Spleen (tissue), 11 donors: ENCODE results near the gene CDH15. TPM values are rescaled to one million over a fixed set of nuclear protein-coding genes. Genes with fewer than 3 reads are reported as not detected.
"Not testable (repeated sequence)": the region's sequence is repeated elsewhere in the genome, so short reads cannot be mapped to it uniquely, and the experiment has no call there.

Experiments
- DNase-seq: peaks from one replicate; pipeline ENCODE4 v3.0.0-alpha.2; 2020
- H3K27ac ChIP-seq, 8 donors: fragments of 200-600 bp; sonication (generic) in 7 of 8; 1 replicate in 4 of 8; 2 replicates in 4 of 8; pipeline versions ENCODE4 v1.5.0 to v1.8.0; 2016 to 2021; ENCODE audit warnings: inconsistent platforms in 4 of 8, mild to moderate bottlenecking in 4 of 8, moderate library complexity in 1 of 8
- H3K27me3 ChIP-seq, 7 donors: fragments of 200-600 bp; sonication (generic) in 6 of 7; replicated peaks in 1 of 7; 1 replicate in 4 of 7; 2 replicates in 3 of 7; pipeline versions ENCODE4 v1.5.0 to v1.8.0; 2016 to 2021; ENCODE audit warnings: inconsistent platforms in 3 of 7, mild to moderate bottlenecking in 1 of 7
- H3K36me3 ChIP-seq, 6 donors: fragments of 200-600 bp; sonication (generic) in 5 of 6; 1 replicate in 4 of 6; 2 replicates in 2 of 6; pipeline versions ENCODE4 v1.5.0 to v1.8.0; 2016 to 2021; ENCODE audit warnings: inconsistent platforms in 2 of 6
- H3K4me1 ChIP-seq, 6 donors: fragments of 200-600 bp; sonication (generic) in 5 of 6; 1 replicate in 3 of 6; 2 replicates in 3 of 6; pipeline versions ENCODE4 v1.5.0 to v1.8.0; 2016 to 2021; ENCODE audit warnings: inconsistent platforms in 3 of 6
- H3K4me3 ChIP-seq, 8 donors: fragments of 200-600 bp; sonication (generic) in 7 of 8; 1 replicate in 4 of 8; 2 replicates in 4 of 8; pipeline versions ENCODE4 v1.5.0 to v1.8.0; 2016 to 2021; ENCODE audit warnings: inconsistent platforms in 4 of 8, mild to moderate bottlenecking in 4 of 8, moderate library complexity in 2 of 8
- H3K9me3 ChIP-seq, 8 donors: fragments of 200-600 bp; sonication (generic) in 7 of 8; 1 replicate in 4 of 8; 2 replicates in 4 of 8; pipeline versions ENCODE4 v1.5.0 to v1.8.0; 2016 to 2021; ENCODE audit warnings: inconsistent platforms in 4 of 8
- POLR2A ChIP-seq, 3 donors: fragments of 450-650 bp; IDR thresholded peaks; one replicate each; pipeline ENCODE4 v1.5.1; 2017; ENCODE audit warnings: antibody characterized with exemption in 3 of 3, mild to moderate bottlenecking in 1 of 3
- POLR2AphosphoS5 ChIP-seq, 3 donors: sonication (generic); formaldehyde crosslinking; IDR thresholded peaks; one replicate each; pipeline ENCODE4 v1.5.1; 2017; ENCODE audit warnings: antibody characterized with exemption in 3 of 3
- WGBS, 5 donors: extraction: QIAGEN DNeasy Blood & Tissue Kit in 3 of 5; methylation state at CpG; one replicate each; pipeline versions ENCODE4 v1.1.5 to v1.1.7; 2013 to 2018; 5-methylcytosine and 5-hydroxymethylcytosine counted together
- intact Hi-C: fragments of 100-400 bp; cut with DNase I; formaldehyde crosslinking; loops from one replicate; pipeline ENCODE4 v1.15.0; 2023; ENCODE audit warnings: low total_unique reads
- polyA plus RNA-seq, 3 donors: library from polyadenylated mRNA; stranded (reverse); fragments of 200-250 nt; gene quantifications; one replicate each; pipeline ENCODE4 v1.2.1, GENCODE V29; 2013
- total RNA-seq, 7 donors: library from RNA; depleted of rRNA in 3 of 7; stranded (reverse); fragments of >200 nt in 3 of 7; fragmentation: NEBNext Ultra II Directional in 4 of 7; extraction: Animal tissue kit (Norgen Biotek cat#: 25700) in 4 of 7; gene quantifications; one replicate each; pipeline versions ENCODE4 v1.1.0 to v1.2.1, GENCODE V29; 2016 to 2021
- TF ChIP-seq, protein P1 (sequence below), 11 experiments: fragments of 200-600 bp in 7 of 11; fragments of 450-650 bp in 4 of 11; sonication (generic) in 4 of 11; IDR thresholded peaks in 8 of 11; conservative IDR thresholded peaks in 3 of 11; 1 replicate in 7 of 11; 2 replicates in 4 of 11; pipeline versions ENCODE4 v1.4.0 to v1.8.0; 2016 to 2021; ENCODE audit warnings: antibody characterized with exemption in 11 of 11, inconsistent platforms in 4 of 11, mild to moderate bottlenecking in 1 of 11
- donor health status: healthy with polysubstance abuse.
- donor health status: DM: no; HTN: no; CAD: no; lungs with moderate emphysema.
- donor health status: DM: no; HTN: no; CAD: no.
- donor health status: Bipolar disorder and iron deficiency.
- donor health status: healthy.
- donor health status: DM: no; HTN: no; CAD: no.
- donor health status: DM: yes; HTN: yes; CAD: no.

CDH15 gene
- total and polyA plus RNA-seq, 10 donors, result 0.14 to 7.4 (median 1.2) TPM

DNA sequence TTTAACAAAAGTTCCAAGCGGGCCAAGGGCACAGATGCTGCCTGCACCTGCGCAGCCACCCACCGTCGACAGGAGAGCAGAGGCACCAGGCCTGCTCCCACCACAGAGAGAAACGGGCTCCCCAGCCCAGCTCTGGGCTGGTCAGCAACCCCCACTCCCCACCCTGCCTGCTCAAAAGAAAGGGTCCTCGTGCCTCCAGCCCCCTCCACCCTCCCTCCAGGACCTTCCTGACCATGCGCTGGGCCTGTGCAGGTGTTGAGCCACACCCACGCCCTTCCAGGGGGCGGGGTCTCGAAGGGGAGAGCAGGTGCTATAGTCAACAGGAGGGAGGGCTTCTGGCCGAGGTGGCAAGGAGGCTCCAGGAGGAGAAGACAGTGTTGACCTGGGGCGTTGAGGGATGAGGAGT, 71.2 kb downstream of the CDH15 start:
- Histone ChIP-seq H3K27ac (no peak overlapping the region), H3K4me3 (no peak overlapping the region), H3K27me3 (peaks cover 0 to 10% (median 0%) of the 10 kb centered on the region in 7 donors), H3K9me3 (no peaks in the 10 kb centered on the region), H3K4me1 (peaks cover 4 to 34% (median 22%) of the 10 kb centered on the region in 6 donors), H3K36me3 (no peaks in the 10 kb centered on the region)
- WGBS, 5 donors, result 50 to 66% (median 55%) methylated on average over 12 of the region's 12 CpGs
- DNase-seq, result no peak
- TF ChIP-seq POLR2AphosphoS5 (IDR thresholded peaks at IDR 0.05) (no peak), POLR2A (IDR thresholded peaks at IDR 0.05) (no peak)
- TF ChIP-seq, protein P1, sequence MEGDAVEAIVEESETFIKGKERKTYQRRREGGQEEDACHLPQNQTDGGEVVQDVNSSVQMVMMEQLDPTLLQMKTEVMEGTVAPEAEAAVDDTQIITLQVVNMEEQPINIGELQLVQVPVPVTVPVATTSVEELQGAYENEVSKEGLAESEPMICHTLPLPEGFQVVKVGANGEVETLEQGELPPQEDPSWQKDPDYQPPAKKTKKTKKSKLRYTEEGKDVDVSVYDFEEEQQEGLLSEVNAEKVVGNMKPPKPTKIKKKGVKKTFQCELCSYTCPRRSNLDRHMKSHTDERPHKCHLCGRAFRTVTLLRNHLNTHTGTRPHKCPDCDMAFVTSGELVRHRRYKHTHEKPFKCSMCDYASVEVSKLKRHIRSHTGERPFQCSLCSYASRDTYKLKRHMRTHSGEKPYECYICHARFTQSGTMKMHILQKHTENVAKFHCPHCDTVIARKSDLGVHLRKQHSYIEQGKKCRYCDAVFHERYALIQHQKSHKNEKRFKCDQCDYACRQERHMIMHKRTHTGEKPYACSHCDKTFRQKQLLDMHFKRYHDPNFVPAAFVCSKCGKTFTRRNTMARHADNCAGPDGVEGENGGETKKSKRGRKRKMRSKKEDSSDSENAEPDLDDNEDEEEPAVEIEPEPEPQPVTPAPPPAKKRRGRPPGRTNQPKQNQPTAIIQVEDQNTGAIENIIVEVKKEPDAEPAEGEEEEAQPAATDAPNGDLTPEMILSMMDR (IDR thresholded peaks at IDR 0.05 in 8 of 11, conservative IDR thresholded peaks at IDR 0.05 in 3 of 11), result no peak
- intact Hi-C loops, result no loop called here

DNA sequence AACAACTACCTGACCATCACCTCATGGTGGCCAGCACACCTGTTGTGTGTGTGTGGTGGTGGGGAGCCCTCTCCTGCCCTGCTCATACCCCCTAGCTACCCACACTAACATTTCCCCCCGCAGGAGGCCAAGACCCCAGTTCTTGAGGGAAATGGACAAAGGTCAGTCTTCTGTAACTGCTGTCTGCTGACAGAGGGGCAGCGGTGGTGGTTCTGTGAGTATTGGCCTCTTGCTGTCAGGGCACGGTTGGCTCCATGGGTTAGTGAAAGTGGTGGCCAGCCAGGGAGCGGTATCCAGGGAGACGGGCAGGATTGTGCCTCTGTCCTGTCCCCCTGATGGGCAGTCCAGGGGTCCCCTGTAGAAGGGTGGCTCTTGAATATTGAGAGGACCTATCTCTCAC, 72.1 kb downstream of the CDH15 start:
- DNase-seq, result no peak
- 83 to 92% (median 88%) methylated on average over 4 to 5 of the region's 5 CpGs for WGBS, 5 donors
- intact Hi-C loops, result no loop called here

DNA sequence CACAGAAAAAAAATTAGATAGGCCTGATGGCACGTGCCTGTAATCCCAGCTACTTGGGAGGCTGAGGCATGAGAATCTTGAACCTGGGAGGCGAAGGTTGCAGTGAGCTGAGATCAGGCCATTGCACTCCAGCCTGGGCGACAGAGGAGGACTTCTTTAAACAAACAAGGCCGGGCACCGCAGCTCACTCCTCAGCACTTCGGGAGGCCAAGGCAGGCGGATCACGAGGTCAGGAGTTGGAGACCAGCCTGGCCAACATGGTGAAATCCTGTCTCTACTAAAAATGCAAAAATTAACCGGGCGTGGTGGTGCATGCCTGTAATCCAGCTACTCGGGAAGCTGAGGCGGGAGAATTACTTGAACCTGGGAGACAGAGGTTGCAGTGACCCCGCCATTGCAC, 72.7 kb downstream of the CDH15 start:
- H3K36me3 ChIP-seq, DNase-seq, H3K4me3 ChIP-seq, intact Hi-C loops, H3K27ac ChIP-seq: not testable (repeated sequence)
- 74 to 88% (median 84%) methylated on average over 13 of the region's 13 CpGs for WGBS, 5 donors
- H3K9me3 ChIP-seq, result peaks cover 0 to 12% (median 5%) of the 10 kb centered on the region in 8 donors
- peaks cover 4 to 41% (median 25%) of the 10 kb centered on the region in 6 donors for H3K4me1 ChIP-seq
- peaks cover 0 to 18% (median 0%) of the 10 kb centered on the region in 7 donors for H3K27me3 ChIP-seq

More for the DNA sequence above, 72.1 kb downstream of the CDH15 start:
- TF ChIP-seq POLR2AphosphoS5 (IDR thresholded peaks at IDR 0.05) (no peak), POLR2A (IDR thresholded peaks at IDR 0.05) (no peak)
- TF ChIP-seq, protein P1 (IDR thresholded peaks at IDR 0.05 in 8 of 11, conservative IDR thresholded peaks at IDR 0.05 in 3 of 11), result no peak
- Histone ChIP-seq H3K27me3 (peaks cover 0 to 18% (median 0%) of the 10 kb centered on the region in 7 donors), H3K36me3 (no peaks in the 10 kb centered on the region), H3K4me1 (peaks cover 4 to 41% (median 25%) of the 10 kb centered on the region in 6 donors), H3K4me3 (no peak overlapping the region), H3K9me3 (peaks cover 0 to 6% (median 3%) of the 10 kb centered on the region in 8 donors), H3K27ac (no peak overlapping the region)

DNA sequence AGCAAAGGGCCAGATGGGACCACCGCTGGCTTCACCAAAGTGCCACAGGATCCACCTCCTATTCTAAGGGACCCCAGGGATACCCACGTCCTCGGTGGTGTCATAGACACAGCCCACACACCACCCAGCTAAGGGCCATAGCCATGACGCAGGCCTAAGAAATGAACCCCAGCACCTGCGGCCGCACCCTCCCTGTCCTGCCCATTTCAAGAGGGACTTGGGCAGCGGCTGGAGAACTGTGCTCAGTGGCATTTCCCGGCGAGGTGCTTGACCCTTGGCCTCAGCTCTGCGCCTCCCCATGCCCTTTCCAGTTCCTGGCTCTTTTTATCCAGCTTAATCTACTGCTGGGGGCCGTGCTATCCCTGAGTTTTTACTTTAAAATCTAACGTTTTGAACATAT, 73.2 kb downstream of the CDH15 start:
- Histone ChIP-seq H3K36me3 (no peaks in the 10 kb centered on the region), H3K4me1 (peaks cover 4 to 41% (median 25%) of the 10 kb centered on the region in 6 donors), H3K9me3 (peaks cover 0 to 17% (median 9%) of the 10 kb centered on the region in 8 donors), H3K27me3 (peaks cover 0 to 18% (median 0%) of the 10 kb centered on the region in 7 donors), H3K4me3 (no peak overlapping the region), H3K27ac (no peak overlapping the region)
- no peak for DNase-seq
- intact Hi-C loops, result no loop called here
- TF ChIP-seq POLR2AphosphoS5 (IDR thresholded peaks at IDR 0.05) (no peak), POLR2A (IDR thresholded peaks at IDR 0.05) (no peak)
- TF ChIP-seq, protein P1 (IDR thresholded peaks at IDR 0.05 in 8 of 11, conservative IDR thresholded peaks at IDR 0.05 in 3 of 11), result no peak
- WGBS, 5 donors, result 62 to 72% (median 64%) methylated on average over 6 to 12 of the region's 12 CpGs

Other genes starting within 250 kb of the CDH15 start
- 10 to 100 TPM; 10.5 to 59.8 (median 56.3) TPM for gene CBFA2T3, start 194.5 kb upstream of the CDH15 start, total RNA-seq
- 10 to 100 TPM in 2 of 3 donors, 1 to 10 TPM in 1; 8.4 to 25.1 (median 14.3) TPM for gene CBFA2T3, start 194.5 kb upstream of the CDH15 start, polyA plus RNA-seq
- gene ACSF3, start 77.9 kb upstream of the CDH15 start, total RNA-seq, result 10 to 100 TPM; 39.9 to 68.1 (median 50.0) TPM
- 10 to 100 TPM; 35.4 to 50.2 (median 45.9) TPM for gene ACSF3, start 77.9 kb upstream of the CDH15 start, polyA plus RNA-seq
- gene SLC22A31, start 28.8 kb downstream of the CDH15 start, total RNA-seq, result 1 to 10 TPM in 6 of 7 donors, under 1 TPM in 1; 0.98 to 8.3 (median 4.9) TPM
- 1 to 10 TPM; 1.1 to 5.6 (median 4.2) TPM for gene SLC22A31, start 28.8 kb downstream of the CDH15 start, polyA plus RNA-seq
- 10 to 100 TPM in 6 of 7 donors, 1 to 10 TPM in 1; 9.4 to 34.4 (median 12.9) TPM for gene ZNF778, start 46.0 kb downstream of the CDH15 start, total RNA-seq
- gene ZNF778, start 46.0 kb downstream of the CDH15 start, polyA plus RNA-seq, result 1 to 10 TPM; 1.6 to 3.1 (median 1.8) TPM